Nephron progenitor cell (in vitro differentiated cells): ENCODE results near the gene LAMA2.
A peak's percentile ranks its signal among the peaks of the same experiment; 100 is the strongest.

ENCODE experiments used
- DNase-seq: peaks from one replicate; pipeline ENCODE4 v3.0.0; 2021
- H3K27ac Mint-ChIP-seq: 2 replicates; pipeline ENCODE4 v1.8.0; 2021; ENCODE audit warnings: mild to moderate bottlenecking, moderate library complexity, mixed read lengths
- H3K27me3 Mint-ChIP-seq: 2 replicates; pipeline ENCODE4 v1.8.0; 2021; ENCODE audit warnings: mild to moderate bottlenecking, low read depth, mixed read lengths; ENCODE audit not compliant: poor library complexity
- H3K36me3 Mint-ChIP-seq: 2 replicates; pipeline ENCODE4 v1.8.0; 2021; ENCODE audit warnings: low read depth, mixed read lengths
- H3K4me1 Mint-ChIP-seq: 2 replicates; pipeline ENCODE4 v1.8.0; 2021; ENCODE audit warnings: mixed read lengths
- H3K4me3 Mint-ChIP-seq: 2 replicates; pipeline ENCODE4 v1.8.0; 2021; ENCODE audit warnings: mild to moderate bottlenecking, moderate library complexity, mixed read lengths
- H3K9me3 Mint-ChIP-seq: 2 replicates; pipeline ENCODE4 v1.8.0; 2021; ENCODE audit warnings: mild to moderate bottlenecking, moderate library complexity, mixed read lengths
- TF ChIP-seq, protein P1 (sequence below): fragments of 200-600 bp; sonication (generic); IDR thresholded peaks from 2 replicates; pipeline ENCODE4 v1.5.0; 2021; ENCODE audit warnings: antibody characterized with exemption

LAMA2 gene

GRCh38 chr6:129342243-129342642 is 459.3 kb downstream of the LAMA2 start:
- no peak overlapping the region for H3K4me3 Mint-ChIP-seq
- H3K4me1 Mint-ChIP-seq = no peaks in the 10 kb centered on the region
- H3K9me3 Mint-ChIP-seq = no peaks in the 10 kb centered on the region
- DNase-seq = no peak
- TF ChIP-seq, protein P1, sequence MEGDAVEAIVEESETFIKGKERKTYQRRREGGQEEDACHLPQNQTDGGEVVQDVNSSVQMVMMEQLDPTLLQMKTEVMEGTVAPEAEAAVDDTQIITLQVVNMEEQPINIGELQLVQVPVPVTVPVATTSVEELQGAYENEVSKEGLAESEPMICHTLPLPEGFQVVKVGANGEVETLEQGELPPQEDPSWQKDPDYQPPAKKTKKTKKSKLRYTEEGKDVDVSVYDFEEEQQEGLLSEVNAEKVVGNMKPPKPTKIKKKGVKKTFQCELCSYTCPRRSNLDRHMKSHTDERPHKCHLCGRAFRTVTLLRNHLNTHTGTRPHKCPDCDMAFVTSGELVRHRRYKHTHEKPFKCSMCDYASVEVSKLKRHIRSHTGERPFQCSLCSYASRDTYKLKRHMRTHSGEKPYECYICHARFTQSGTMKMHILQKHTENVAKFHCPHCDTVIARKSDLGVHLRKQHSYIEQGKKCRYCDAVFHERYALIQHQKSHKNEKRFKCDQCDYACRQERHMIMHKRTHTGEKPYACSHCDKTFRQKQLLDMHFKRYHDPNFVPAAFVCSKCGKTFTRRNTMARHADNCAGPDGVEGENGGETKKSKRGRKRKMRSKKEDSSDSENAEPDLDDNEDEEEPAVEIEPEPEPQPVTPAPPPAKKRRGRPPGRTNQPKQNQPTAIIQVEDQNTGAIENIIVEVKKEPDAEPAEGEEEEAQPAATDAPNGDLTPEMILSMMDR = no peak
- H3K27ac Mint-ChIP-seq = no peak overlapping the region
- H3K27me3 Mint-ChIP-seq = no peaks in the 10 kb centered on the region
- no peaks in the 10 kb centered on the region for H3K36me3 Mint-ChIP-seq

GRCh38 chr6:129342796-129343195 is 459.9 kb downstream of the LAMA2 start:
- TF ChIP-seq, protein P1 = no peak
- no peaks in the 10 kb centered on the region for H3K36me3 Mint-ChIP-seq
- no peaks in the 10 kb centered on the region for H3K27me3 Mint-ChIP-seq
- DNase-seq = no peak
- H3K9me3 Mint-ChIP-seq = no peaks in the 10 kb centered on the region
- no peak overlapping the region for H3K4me3 Mint-ChIP-seq
- H3K27ac Mint-ChIP-seq = no peak overlapping the region
- no peaks in the 10 kb centered on the region for H3K4me1 Mint-ChIP-seq

GRCh38 chr6:129344379-129344778 is 461.4 kb downstream of the LAMA2 start:
- H3K27ac Mint-ChIP-seq = no peak overlapping the region
- TF ChIP-seq, protein P1 = no peak
- H3K9me3 Mint-ChIP-seq = no peaks in the 10 kb centered on the region
- H3K36me3 Mint-ChIP-seq = no peaks in the 10 kb centered on the region
- H3K4me3 Mint-ChIP-seq = no peak overlapping the region
- no peaks in the 10 kb centered on the region for H3K4me1 Mint-ChIP-seq
- H3K27me3 Mint-ChIP-seq = no peaks in the 10 kb centered on the region
- no peak for DNase-seq

- TF ChIP-seq, protein P1 = no peak
- no peak for DNase-seq
- Mint-ChIP-seq H3K4me3 (no peak overlapping the region), H3K36me3 (no peaks in the 10 kb centered on the region), H3K27me3 (no peaks in the 10 kb centered on the region), H3K4me1 (no peaks in the 10 kb centered on the region), H3K9me3 (no peaks in the 10 kb centered on the region), H3K27ac (no peak overlapping the region)
Measured at GRCh38 chr6:129345890-129346289, 463.0 kb downstream of the LAMA2 start.

- no peak for DNase-seq
- no peaks in the 10 kb centered on the region for H3K9me3 Mint-ChIP-seq
- no peaks in the 10 kb centered on the region for H3K36me3 Mint-ChIP-seq
- H3K4me1 Mint-ChIP-seq = no peaks in the 10 kb centered on the region
- no peak overlapping the region for H3K27ac Mint-ChIP-seq
- TF ChIP-seq, protein P1 = no peak
- H3K4me3 Mint-ChIP-seq = no peak overlapping the region
- no peaks in the 10 kb centered on the region for H3K27me3 Mint-ChIP-seq
Measured at GRCh38 chr6:129346964-129347363, 464.0 kb downstream of the LAMA2 start.

- TF ChIP-seq, protein P1 = no peak
Measured at GRCh38 chr6:129350278-129350677, 467.3 kb downstream of the LAMA2 start.

More at GRCh38 chr6:129350278-129350677, 467.3 kb downstream of the LAMA2 start:
- H3K4me1 Mint-ChIP-seq = no peaks in the 10 kb centered on the region
- no peak overlapping the region for H3K4me3 Mint-ChIP-seq
- H3K9me3 Mint-ChIP-seq = no peaks in the 10 kb centered on the region
- peak overlapping the region; percentile 64 for H3K27ac Mint-ChIP-seq
- no peak for DNase-seq
- H3K27me3 Mint-ChIP-seq = peaks cover 3% of the 10 kb centered on the region
- no peaks in the 10 kb centered on the region for H3K36me3 Mint-ChIP-seq
